IMR-90 (cell line): ENCODE results near the gene POLRMT. TPM values are rescaled to one million over a fixed set of nuclear protein-coding genes. Genes with fewer than 3 reads are reported as not detected.
A peak's percentile ranks its signal among the peaks of the same experiment; 100 is the strongest.
"Not testable (repeated sequence)": the region's sequence is repeated elsewhere in the genome, so short reads cannot be mapped to it uniquely, and the experiment has no call there.

ENCODE experiments used
- ATAC-seq: fragments of 200-7000 bp; cut with Tn5 transposase; 2 replicates; pipeline ENCODE4 v1.9.1; 2020; ENCODE audit warnings: low read depth, mild to moderate bottlenecking, moderate library complexity
- BruUV-seq: library from RNA; stranded (reverse); fragments of 400-500 nt; replicated peaks from 2 replicates; lab custom pipeline; 2021; lab: Mats Ljungman, UMichigan
- CTCF ChIA-PET: fragments of 300-600 bp; formaldehyde crosslinking; extraction: SDS; loops from one replicate; lab custom pipeline; 2021; ENCODE audit warnings: antibody characterized with exemption; lab: Yijun Ruan, JAX
- POLR2A ChIA-PET: fragments of 300-600 bp; sonication (Branson Sonifier 250); formaldehyde crosslinking; loops from one replicate; lab custom pipeline; 2022; ENCODE audit warnings: antibody characterized with exemption; ENCODE audit not compliant: unreplicated experiment; lab: Charles Lee
- DNase-seq: peaks from one replicate; pipeline ENCODE4 v3.0.0; 2013
- H2AFZ ChIP-seq: replicated peaks from 2 replicates; pipeline ENCODE3; 2013; ENCODE audit warnings: low read length, mild to moderate bottlenecking; ENCODE audit not compliant: poor library complexity
- H2AK5ac ChIP-seq: 2 replicates; pipeline ENCODE4 v1.6.1; 2013; ENCODE audit warnings: low read depth, low read length, inconsistent platforms
- H2AK9ac ChIP-seq: replicated peaks from 2 replicates; pipeline ENCODE3; 2013; ENCODE audit warnings: mild to moderate bottlenecking, low read depth, low read length, moderate library complexity; ENCODE audit not compliant: poor library complexity
- H2BK120ac ChIP-seq: 2 replicates; pipeline ENCODE4 v1.6.1; 2013; ENCODE audit warnings: low read depth, low read length, inconsistent platforms
- H2BK15ac ChIP-seq: 3 replicates; pipeline ENCODE4 v1.6.1; 2013; ENCODE audit warnings: low read depth, low read length, inconsistent platforms
- H2BK20ac ChIP-seq: 2 replicates; pipeline ENCODE4 v1.6.1; 2013; ENCODE audit warnings: low read depth, mild to moderate bottlenecking, inconsistent platforms, low read length, moderate library complexity
- H2BK5ac ChIP-seq: 2 replicates; pipeline ENCODE4 v1.6.1; 2013; ENCODE audit warnings: mild to moderate bottlenecking, low read depth, low read length, inconsistent platforms; ENCODE audit not compliant: poor library complexity, severe bottlenecking
- H3K14ac ChIP-seq: replicated peaks from 2 replicates; pipeline ENCODE4 v1.6.1; 2013; ENCODE audit warnings: low read depth, low read length, inconsistent platforms
- H3K18ac ChIP-seq: 2 replicates; pipeline ENCODE4 v1.6.1; 2013; ENCODE audit warnings: low read depth, low read length, control low read depth
- H3K23ac ChIP-seq: 2 replicates; pipeline ENCODE4 v1.6.1; 2013; ENCODE audit warnings: low read depth, low read length, inconsistent platforms
- H3K27ac ChIP-seq: 2 replicates; pipeline ENCODE4 v1.5.1; 2013; ENCODE audit warnings: mild to moderate bottlenecking, control low read depth, low read length; ENCODE audit not compliant: insufficient read depth
- H3K27me3 ChIP-seq: 2 replicates; pipeline ENCODE4 v1.6.1; 2013; ENCODE audit warnings: low read length; ENCODE audit not compliant: control insufficient read depth, insufficient read depth
- H3K36me3 ChIP-seq: 2 replicates; pipeline ENCODE4 v1.6.1; 2013; ENCODE audit warnings: low read length, mixed read lengths; ENCODE audit not compliant: control insufficient read depth, insufficient read depth
- H3K4ac ChIP-seq: 2 replicates; pipeline ENCODE4 v1.6.1; 2013; ENCODE audit warnings: low read depth, low read length, inconsistent platforms
- H3K4me1 ChIP-seq: 2 replicates; pipeline ENCODE4 v1.6.1; 2013; ENCODE audit warnings: low read length, mixed read lengths; ENCODE audit not compliant: control insufficient read depth, insufficient read depth
- H3K4me2 ChIP-seq: 2 replicates; pipeline ENCODE4 v1.6.1; 2013; ENCODE audit warnings: low read depth, mild to moderate bottlenecking, control low read depth, low read length, moderate library complexity
- H3K4me3 ChIP-seq: 2 replicates; pipeline ENCODE4 v1.5.1; 2013; ENCODE audit warnings: low read depth, mild to moderate bottlenecking, control low read depth, low read length, moderate library complexity; ENCODE audit not compliant: insufficient read depth
- H3K56ac ChIP-seq: 2 replicates; pipeline ENCODE4 v1.6.1; 2013; ENCODE audit warnings: low read length, inconsistent platforms; ENCODE audit not compliant: insufficient read depth; ENCODE audit errors: extremely low read depth
- H3K79me1 ChIP-seq, 2 experiments: 2 replicates each; pipeline ENCODE4 v1.6.1; 2013; ENCODE audit warnings: low read length in 2 of 2, inconsistent platforms in 1 of 2, low read depth in 1 of 2
- H3K9ac ChIP-seq: 2 replicates; pipeline ENCODE4 v1.6.1; 2013; ENCODE audit warnings: low read depth, low read length, control low read depth
- H3K9me1 ChIP-seq: 2 replicates; pipeline ENCODE4 v1.6.1; 2013; ENCODE audit warnings: low read length, inconsistent platforms; ENCODE audit not compliant: insufficient read depth
- H3K9me3 ChIP-seq: 2 replicates; pipeline ENCODE4 v1.6.1; 2013; ENCODE audit warnings: low read length; ENCODE audit not compliant: control insufficient read depth, insufficient read depth
- H4K20me1 ChIP-seq: 2 replicates; pipeline ENCODE4 v1.6.1; 2013; ENCODE audit warnings: low read length, inconsistent platforms; ENCODE audit not compliant: insufficient read depth
- H4K5ac ChIP-seq: 2 replicates; pipeline ENCODE4 v1.6.1; 2013; ENCODE audit warnings: mild to moderate bottlenecking, low read depth, low read length, control low read depth
- H4K8ac ChIP-seq, 2 experiments: 2 replicates each; pipeline ENCODE4 v1.6.1; 2013; ENCODE audit warnings: low read depth in 2 of 2, low read length in 2 of 2, control low read depth in 1 of 2, inconsistent platforms in 1 of 2
- H4K91ac ChIP-seq: 2 replicates; pipeline ENCODE4 v1.6.1; 2013; ENCODE audit warnings: low read depth, low read length, inconsistent platforms; ENCODE audit not compliant: insufficient read depth
- WGBS, 2 experiments: methylation state at CpG; one replicate each; pipeline versions ENCODE4 v1.1.5 to v1.1.7; 2013; ENCODE audit warnings: missing lambda C conversion rate in 2 of 2; ENCODE audit not compliant: insufficient read length in 1 of 2; ENCODE audit errors: extremely low coverage in 2 of 2; 5-methylcytosine and 5-hydroxymethylcytosine counted together
- dilution Hi-C: fragments of 300-500 bp; cut with HindIII; formaldehyde crosslinking; loops from one replicate; pipeline ENCODE4 v1.14.3; 2018; ENCODE audit warnings: low sequenced_read_pairs; ENCODE audit not compliant: unreplicated experiment
- in situ Hi-C: fragments of 300-500 bp; cut with MboI; formaldehyde crosslinking; loops from 3 replicates; pipeline ENCODE4 v1.14.3; 2019; ENCODE audit warnings: low sequenced_read_pairs, inconsistent platforms, mixed read lengths
- intact Hi-C: fragments of 100-400 bp; cut with micrococcal nuclease; formaldehyde crosslinking; loops from 2 replicates; pipeline ENCODE4 v1.10.0; 2022
- polyA plus RNA-seq, 3 experiments: library from polyadenylated mRNA; depleted of rRNA; stranded (reverse); fragments of >200 nt; gene quantifications; 2 replicates each; pipeline ENCODE4 v1.2.3, GENCODE V29; 2012; ENCODE audit warnings: low replicate concordance in 1 of 3
- total RNA-seq: library from RNA; depleted of rRNA; stranded (reverse); fragments of >200 nt; gene quantifications from 2 replicates; pipeline ENCODE4 v1.2.3, GENCODE V29; 2012

POLRMT gene
- total and polyA plus RNA-seq, 2 of the 4 experiments (the other 2 are of a cell fraction) = 9.9 to 29.6 TPM

GRCh38 chr19:603779-604178 is 29.6 kb downstream of the POLRMT start:
- H4K8ac ChIP-seq, H3K14ac ChIP-seq, H4K20me1 ChIP-seq, intact Hi-C loops, H2BK15ac ChIP-seq, dilution Hi-C loops, H2BK20ac ChIP-seq, POLR2A ChIA-PET, H3K9me1 ChIP-seq, H3K23ac ChIP-seq, H3K9me3 ChIP-seq, H3K56ac ChIP-seq, H3K9ac ChIP-seq, DNase-seq, in situ Hi-C loops, H3K4me2 ChIP-seq, H2BK5ac ChIP-seq, H3K4me3 ChIP-seq, H4K5ac ChIP-seq, H3K4me1 ChIP-seq, H3K36me3 ChIP-seq, H3K18ac ChIP-seq, H2BK120ac ChIP-seq, H3K27me3 ChIP-seq, H2AK5ac ChIP-seq, CTCF ChIA-PET, H3K79me1 ChIP-seq, H2AK9ac ChIP-seq, BruUV-seq, H2AFZ ChIP-seq, H4K91ac ChIP-seq, H3K4ac ChIP-seq, H3K27ac ChIP-seq: not testable (repeated sequence)
- 94% methylated on average over 7 of the region's 20 CpGs; no CpG with 5 or more reads in 1 of the 2 experiments for WGBS, 2 experiments
- peak; percentile 14; the same call in 1 of the 2 replicates for ATAC-seq

DNA sequence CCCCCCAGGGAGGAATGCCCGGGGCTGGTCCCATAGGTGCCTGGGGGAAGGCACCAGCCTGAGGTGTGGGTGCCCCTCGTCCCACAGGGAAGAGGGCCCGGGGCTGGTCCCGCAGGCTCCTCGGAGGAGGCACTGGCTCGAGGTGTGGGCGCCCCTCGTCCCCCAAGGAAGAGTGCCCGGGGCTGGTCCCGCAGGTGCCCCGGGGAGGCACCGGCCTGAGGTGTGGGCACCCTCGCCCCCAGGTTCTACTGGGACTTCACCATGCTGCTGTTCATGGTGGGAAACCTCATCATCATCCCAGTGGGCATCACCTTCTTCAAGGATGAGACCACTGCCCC is 30.1 kb downstream of the POLRMT start:
- H2BK5ac ChIP-seq, H2BK120ac ChIP-seq, H3K4me3 ChIP-seq, H2AFZ ChIP-seq, H3K4me2 ChIP-seq, H3K27ac ChIP-seq, H2BK15ac ChIP-seq, H3K9me1 ChIP-seq, H2AK5ac ChIP-seq, H3K36me3 ChIP-seq, H3K56ac ChIP-seq, H3K9me3 ChIP-seq, H2AK9ac ChIP-seq, in situ Hi-C loops, H3K27me3 ChIP-seq, H3K23ac ChIP-seq, intact Hi-C loops, H3K79me1 ChIP-seq, H3K4me1 ChIP-seq, DNase-seq, H4K8ac ChIP-seq, CTCF ChIA-PET, H3K18ac ChIP-seq, H4K91ac ChIP-seq, H3K4ac ChIP-seq, H2BK20ac ChIP-seq, dilution Hi-C loops, ATAC-seq, POLR2A ChIA-PET, H4K20me1 ChIP-seq, H3K14ac ChIP-seq, H4K5ac ChIP-seq, H3K9ac ChIP-seq, BruUV-seq: not testable (repeated sequence)
- no CpG with 5 or more reads among the region's 13 CpGs for WGBS, 2 experiments
